Fibroblast of lung (primary cell): ENCODE measurements around the gene DPYSL3.

Experiments used
- EZH2 ChIP-seq: IDR thresholded peaks from 2 replicates; pipeline ENCODE4 v1.5.1; 2012; ENCODE audit warnings: low read length, control low read depth, mild to moderate bottlenecking; ENCODE audit errors: missing control alignments
- TF ChIP-seq, protein P1 (sequence below), 2 donors: IDR thresholded peaks in 1 of 2; conservative IDR thresholded peaks in 1 of 2; 1 replicate in 1 of 2; 2 replicates in 1 of 2; pipeline ENCODE4 v1.5.1; 2011 to 2012; ENCODE audit warnings: low read length in 2 of 2, control low read depth in 1 of 2, inconsistent platforms in 1 of 2, low read depth in 1 of 2, mild to moderate bottlenecking in 1 of 2

DNA sequence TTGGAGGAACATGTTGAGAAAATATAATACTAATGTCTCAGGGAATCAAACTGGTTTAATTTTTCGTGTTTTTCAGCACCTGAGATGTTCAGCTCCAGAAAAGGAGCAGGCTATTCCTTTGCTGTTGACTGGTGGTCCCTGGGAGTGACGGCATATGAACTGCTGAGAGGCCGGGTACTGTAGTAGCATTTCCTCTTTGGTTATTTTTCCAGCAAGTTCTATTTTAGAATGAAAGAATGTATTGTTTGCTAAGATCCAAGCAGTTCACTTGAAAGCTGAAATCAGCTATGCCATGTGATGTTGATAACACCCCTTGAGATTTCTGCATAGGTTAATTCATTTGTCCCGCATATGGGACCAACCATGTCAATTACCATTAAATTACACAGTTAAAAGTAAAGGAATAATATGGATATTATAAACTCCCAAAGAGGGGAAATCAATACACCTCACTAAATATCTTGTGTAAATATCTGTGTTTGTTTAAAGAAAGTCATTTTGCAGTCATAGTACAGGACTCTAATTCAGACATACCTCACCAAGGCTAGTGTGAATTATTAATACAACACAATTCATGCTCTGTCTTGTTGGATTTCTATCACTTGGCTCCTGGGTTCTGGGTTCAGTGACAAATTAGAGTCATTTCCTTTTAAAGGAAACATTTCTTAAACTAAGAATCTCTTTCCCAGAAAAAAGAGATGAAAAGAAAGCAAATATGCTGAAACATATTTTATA, 148.3 kb downstream of the DPYSL3 start:
- TF ChIP-seq, protein P1, sequence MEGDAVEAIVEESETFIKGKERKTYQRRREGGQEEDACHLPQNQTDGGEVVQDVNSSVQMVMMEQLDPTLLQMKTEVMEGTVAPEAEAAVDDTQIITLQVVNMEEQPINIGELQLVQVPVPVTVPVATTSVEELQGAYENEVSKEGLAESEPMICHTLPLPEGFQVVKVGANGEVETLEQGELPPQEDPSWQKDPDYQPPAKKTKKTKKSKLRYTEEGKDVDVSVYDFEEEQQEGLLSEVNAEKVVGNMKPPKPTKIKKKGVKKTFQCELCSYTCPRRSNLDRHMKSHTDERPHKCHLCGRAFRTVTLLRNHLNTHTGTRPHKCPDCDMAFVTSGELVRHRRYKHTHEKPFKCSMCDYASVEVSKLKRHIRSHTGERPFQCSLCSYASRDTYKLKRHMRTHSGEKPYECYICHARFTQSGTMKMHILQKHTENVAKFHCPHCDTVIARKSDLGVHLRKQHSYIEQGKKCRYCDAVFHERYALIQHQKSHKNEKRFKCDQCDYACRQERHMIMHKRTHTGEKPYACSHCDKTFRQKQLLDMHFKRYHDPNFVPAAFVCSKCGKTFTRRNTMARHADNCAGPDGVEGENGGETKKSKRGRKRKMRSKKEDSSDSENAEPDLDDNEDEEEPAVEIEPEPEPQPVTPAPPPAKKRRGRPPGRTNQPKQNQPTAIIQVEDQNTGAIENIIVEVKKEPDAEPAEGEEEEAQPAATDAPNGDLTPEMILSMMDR (conservative IDR thresholded peaks at IDR 0.05 in 1 of 2, IDR thresholded peaks at IDR 0.05 in 1 of 2; ENCODE audit: low read depth in 1 of 2, low read length in 2 of 2), result no peak
- no peak for TF ChIP-seq EZH2
